Breast epithelium (tissue), 4 donors: ENCODE data around the gene SLC7A7. TPM values are rescaled to one million over a fixed set of nuclear protein-coding genes. Genes with fewer than 3 reads are reported as not detected.
"Not testable (repeated sequence)": the region's sequence is repeated elsewhere in the genome, so short reads cannot be mapped to it uniquely, and the experiment has no call there.

Source experiments
- DNase-seq, 2 donors: peaks; one replicate each; pipeline ENCODE4 v3.0.0-alpha.2; 2019; ENCODE audit warnings: low spot score in 2 of 2
- H3K27ac ChIP-seq, 2 donors: fragments of 200-600 bp; sonication (generic) in 1 of 2; one replicate each; pipeline ENCODE4 v1.5.1; 2016 to 2019; ENCODE audit warnings: mild to moderate bottlenecking in 1 of 2
- H3K27me3 ChIP-seq, 2 donors: fragments of 200-600 bp; sonication (generic) in 1 of 2; one replicate each; pipeline versions ENCODE4 v1.5.1 to v1.6.0; 2017 to 2019; ENCODE audit warnings: control low read depth in 1 of 2, mild to moderate bottlenecking in 1 of 2
- H3K36me3 ChIP-seq: fragments of 200-600 bp; one replicate; pipeline ENCODE4 v1.5.1; 2019
- H3K4me1 ChIP-seq, 2 donors: fragments of 200-600 bp; sonication (generic); one replicate each; pipeline ENCODE4 v1.5.1; 2016 to 2019; ENCODE audit warnings: control low read depth in 1 of 2
- H3K4me3 ChIP-seq, 3 donors: fragments of 200-600 bp; sonication (generic); 1 replicate in 2 of 3; 2 replicates in 1 of 3; pipeline ENCODE4 v1.5.1; 2016 to 2019; ENCODE audit warnings: mild to moderate bottlenecking in 3 of 3, moderate library complexity in 2 of 3
- H3K9me3 ChIP-seq, 2 donors: fragments of 200-600 bp; sonication (generic) in 1 of 2; one replicate each; pipeline ENCODE4 v1.5.1; 2016 to 2019; ENCODE audit warnings: control low read depth in 1 of 2
- CTCF ChIP-seq, 3 donors: fragments of 450-650 bp; IDR thresholded peaks; one replicate each; pipeline ENCODE4 v1.5.1; 2016 to 2017; ENCODE audit warnings: antibody characterized with exemption in 3 of 3, mild to moderate bottlenecking in 3 of 3, moderate library complexity in 3 of 3
- POLR2A ChIP-seq: fragments of 450-650 bp; IDR thresholded peaks from one replicate; pipeline ENCODE4 v1.6.1; 2016; ENCODE audit warnings: antibody characterized with exemption, mild to moderate bottlenecking, moderate library complexity
- POLR2AphosphoS5 ChIP-seq, 3 donors: sonication (generic); formaldehyde crosslinking; IDR thresholded peaks; one replicate each; pipeline ENCODE4 v1.6.1; 2017; ENCODE audit warnings: antibody characterized with exemption in 3 of 3
- intact Hi-C: fragments of 100-400 bp; cut with DNase I; formaldehyde crosslinking; loops from one replicate; pipeline ENCODE4 v1.15.1; 2023; ENCODE audit warnings: low total_unique reads
- total RNA-seq, 3 donors: library from RNA; depleted of rRNA; stranded (reverse); fragments of >200 nt; gene quantifications; one replicate each; pipeline ENCODE4 v1.1.0, GENCODE V29; 2016

Gene SLC7A7
- total RNA-seq, 3 donors from 2014 or later: 17.4 to 46.4 (median 27.2) TPM

GRCh38 chr14:22748206-22748605 lies 67.0 kb downstream of the SLC7A7 start:
- no peaks in the 10 kb centered on the region for H3K9me3 ChIP-seq
- H3K4me3 ChIP-seq: no peak overlapping the region
- H3K36me3 ChIP-seq: no peaks in the 10 kb centered on the region
- H3K27ac ChIP-seq: no peak overlapping the region
- no peaks in the 10 kb centered on the region for H3K27me3 ChIP-seq
- DNase-seq: no peak
- no peak for TF ChIP-seq CTCF (IDR thresholded peaks at IDR 0.05)
- no peak for TF ChIP-seq POLR2AphosphoS5 (IDR thresholded peaks at IDR 0.05)
- no peak for TF ChIP-seq POLR2A
- H3K4me1 ChIP-seq: no peaks in the 10 kb centered on the region
- intact Hi-C loops: no loop called here

- H3K36me3 ChIP-seq: no peaks in the 10 kb centered on the region
- no peaks in the 10 kb centered on the region for H3K4me1 ChIP-seq
- H3K27ac ChIP-seq: no peak overlapping the region
- H3K27me3 ChIP-seq: no peaks in the 10 kb centered on the region
- no peaks in the 10 kb centered on the region for H3K9me3 ChIP-seq
- TF ChIP-seq POLR2A (no peak), CTCF (IDR thresholded peaks at IDR 0.05) (no peak), POLR2AphosphoS5 (IDR thresholded peaks at IDR 0.05) (no peak)
- no peak overlapping the region for H3K4me3 ChIP-seq
- no peak for DNase-seq
- intact Hi-C loops: no loop called here
Measured at GRCh38 chr14:22747769-22748168, 67.5 kb downstream of the SLC7A7 start.

GRCh38 chr14:22740020-22740419 lies 75.2 kb downstream of the SLC7A7 start:
- TF ChIP-seq POLR2A: no peak
- TF ChIP-seq POLR2AphosphoS5 (IDR thresholded peaks at IDR 0.05): no peak
- no peak for TF ChIP-seq CTCF (IDR thresholded peaks at IDR 0.05)
- Histone ChIP-seq H3K27me3 (no peaks in the 10 kb centered on the region), H3K4me1 (no peaks in the 10 kb centered on the region), H3K36me3 (no peaks in the 10 kb centered on the region), H3K4me3 (no peak overlapping the region), H3K27ac (no peak overlapping the region), H3K9me3 (no peaks in the 10 kb centered on the region)
- DNase-seq: no peak
- intact Hi-C loops: no loop called here

- no peaks in the 10 kb centered on the region for H3K27me3 ChIP-seq
Measured at GRCh38 chr14:22739423-22739822, 75.8 kb downstream of the SLC7A7 start.

GRCh38 chr14:22737052-22737451 lies 78.2 kb downstream of the SLC7A7 start:
- Histone ChIP-seq H3K27me3 (no peaks in the 10 kb centered on the region), H3K4me3 (no peak overlapping the region), H3K36me3 (no peaks in the 10 kb centered on the region), H3K27ac (no peak overlapping the region), H3K9me3 (no peaks in the 10 kb centered on the region), H3K4me1 (no peaks in the 10 kb centered on the region)
- intact Hi-C loops: no loop called here
- no peak for TF ChIP-seq POLR2A
- TF ChIP-seq CTCF (IDR thresholded peaks at IDR 0.05): no peak
- no peak for TF ChIP-seq POLR2AphosphoS5 (IDR thresholded peaks at IDR 0.05)
- DNase-seq: no peak

More at GRCh38 chr14:22739423-22739822, 75.8 kb downstream of the SLC7A7 start:
- no peak for TF ChIP-seq POLR2AphosphoS5 (IDR thresholded peaks at IDR 0.05)
- TF ChIP-seq CTCF (IDR thresholded peaks at IDR 0.05): no peak
- no peak for TF ChIP-seq POLR2A
- DNase-seq: no peak
- H3K27ac ChIP-seq: no peak overlapping the region
- H3K4me3 ChIP-seq: no peak overlapping the region
- no peaks in the 10 kb centered on the region for H3K36me3 ChIP-seq
- no peaks in the 10 kb centered on the region for H3K9me3 ChIP-seq
- H3K4me1 ChIP-seq: no peaks in the 10 kb centered on the region
- intact Hi-C loops: no loop called here

GRCh38 chr14:22736384-22736783 lies 78.9 kb downstream of the SLC7A7 start:
- H3K27ac ChIP-seq, H3K4me3 ChIP-seq, DNase-seq, intact Hi-C loops, H3K27me3 ChIP-seq, H3K9me3 ChIP-seq, H3K4me1 ChIP-seq, H3K36me3 ChIP-seq: not testable (repeated sequence)
